HCT116 (cell line): ENCODE measurements around the gene HMX3. TPM values are rescaled to one million over a fixed set of nuclear protein-coding genes. Genes with fewer than 3 reads are reported as not detected.

Experiments used
- ATAC-seq: fragments of 200-7000 bp; cut with Tn5 transposase; 2 replicates; pipeline ENCODE4 v1.9.1; 2020; ENCODE audit warnings: mild to moderate bottlenecking, moderate library complexity
- BruUV-seq: library from RNA; stranded (reverse); fragments of 400-500 nt; replicated peaks from 2 replicates; lab custom pipeline; 2021; lab: Mats Ljungman, UMichigan
- CTCF ChIA-PET: fragments of 300-600 bp; sonication (Branson Sonifier 250); formaldehyde crosslinking; loops from one replicate; lab custom pipeline; 2021; ENCODE audit warnings: antibody characterized with exemption; lab: Charles Lee
- POLR2A ChIA-PET: fragments of 300-600, 350-600 bp; sonication (Branson Sonifier 250); formaldehyde crosslinking; loops from one replicate; lab custom pipeline; 2021; ENCODE audit warnings: antibody characterized with exemption; lab: Charles Lee
- RAD21 ChIA-PET, 2 experiments: fragments of 300-600 bp; sonication (Branson Sonifier 250); formaldehyde crosslinking; loops; one replicate each; lab custom pipeline; 2023; ENCODE audit warnings: low total read pairs in 2 of 2; ENCODE audit not compliant: uncharacterized antibody in 2 of 2, unreplicated experiment in 2 of 2, low non-redundant PET in 1 of 2; lab: Charles Lee
- DNase-seq: peaks from one replicate; pipeline ENCODE4 v3.0.0-alpha.2; 2010; ENCODE audit warnings: low read depth, low spot score
- H2AFZ ChIP-seq: fragments of 200-600 bp; shearing (Covaris generic), sonication (generic); 2 replicates; pipeline ENCODE4 v1.6.1; 2017; ENCODE audit warnings: low read depth, mixed run types, mixed read lengths, antibody characterized with exemption, low read length; ENCODE audit not compliant: poor library complexity, severe bottlenecking
- H3K27ac ChIP-seq: 2 replicates; pipeline ENCODE4 v1.5.1; 2012; ENCODE audit warnings: low read depth, low read length
- H3K27me3 ChIP-seq: fragments of 200-600 bp; sonication (generic); 2 replicates; pipeline ENCODE4 v1.6.1; 2016; ENCODE audit warnings: mixed run types, low read length, mixed read lengths; ENCODE audit not compliant: insufficient read depth
- H3K36me3 ChIP-seq, 2 experiments: fragments of 200-500 bp in 1 of 2; fragments of 200-600 bp in 1 of 2; sonication (Bioruptor generic) in 1 of 2; sonication (generic) in 1 of 2; 2 replicates each; pipeline versions ENCODE4 v1.5.1 to v1.6.1; 2014 to 2016; ENCODE audit warnings: low read length in 2 of 2, inconsistent platforms in 1 of 2, mixed read lengths in 1 of 2, mixed run types in 1 of 2; ENCODE audit not compliant: insufficient read depth in 2 of 2, control insufficient read depth in 1 of 2
- H3K4me1 ChIP-seq, 2 experiments: fragments of 200-600 bp in 1 of 2; sonication (generic) in 1 of 2; 2 replicates each; pipeline versions ENCODE4 v1.5.1 to v1.6.1; 2012 to 2017; ENCODE audit warnings: low read length in 2 of 2, inconsistent platforms in 1 of 2, mild to moderate bottlenecking in 1 of 2, mixed read lengths in 1 of 2, mixed run types in 1 of 2, moderate library complexity in 1 of 2; ENCODE audit not compliant: insufficient read depth in 2 of 2, control insufficient read depth in 1 of 2
- H3K4me2 ChIP-seq: fragments of 200-600 bp; sonication (generic); 2 replicates; pipeline ENCODE4 v1.6.1; 2017; ENCODE audit warnings: mixed run types, low read length, mixed read lengths
- H3K4me3 ChIP-seq, 2 experiments: fragments of 200-600 bp in 1 of 2; sonication (generic) in 1 of 2; replicated peaks in 1 of 2; 2 replicates each; pipeline ENCODE4 v1.5.1; 2011 to 2016; ENCODE audit warnings: low read length in 2 of 2, control low read depth in 1 of 2, low read depth in 1 of 2, mild to moderate bottlenecking in 1 of 2, mixed read lengths in 1 of 2, mixed run types in 1 of 2
- H3K79me2 ChIP-seq: fragments of 200-600 bp; sonication (generic); 2 replicates; pipeline ENCODE4 v1.6.1; 2017; ENCODE audit warnings: mild to moderate bottlenecking, mixed run types, low read length, moderate library complexity, mixed read lengths; ENCODE audit not compliant: insufficient read depth
- H3K9ac ChIP-seq: fragments of 200-600 bp; sonication (generic); 2 replicates; pipeline ENCODE4 v1.6.1; 2016; ENCODE audit warnings: low read length, mixed read lengths
- H3K9me2 ChIP-seq: fragments of 200-600 bp; sonication (generic), shearing (Covaris generic); 2 replicates; pipeline ENCODE4 v1.6.1; 2017; ENCODE audit warnings: mixed run types, mild to moderate bottlenecking, moderate library complexity; ENCODE audit not compliant: insufficient read depth
- H3K9me3 ChIP-seq, 2 experiments: fragments of 200-500 bp in 1 of 2; fragments of 200-600 bp in 1 of 2; sonication (Bioruptor generic) in 1 of 2; sonication (generic) in 1 of 2; 2 replicates each; pipeline ENCODE4 v1.6.1; 2014 to 2017; ENCODE audit warnings: low read length in 2 of 2, mixed read lengths in 2 of 2, inconsistent platforms in 1 of 2, low read depth in 1 of 2, mild to moderate bottlenecking in 1 of 2, mixed run types in 1 of 2, moderate library complexity in 1 of 2; ENCODE audit not compliant: control insufficient read depth in 1 of 2, insufficient read depth in 1 of 2
- H4K20me1 ChIP-seq: fragments of 200-600 bp; sonication (generic), shearing (Covaris generic); 2 replicates; pipeline ENCODE4 v1.6.1; 2017; ENCODE audit warnings: mixed run types, mild to moderate bottlenecking, moderate library complexity; ENCODE audit not compliant: insufficient read depth
- ELF1 ChIP-seq: IDR thresholded peaks from 2 replicates; pipeline ENCODE4 v1.6.1; 2012; ENCODE audit warnings: low read depth, borderline replicate concordance
- EZH2 ChIP-seq: fragments of 200-600 bp; sonication (generic); IDR thresholded peaks from 2 replicates; pipeline ENCODE4 v1.6.1; 2017; ENCODE audit warnings: antibody characterized with exemption, mixed run types
- POLR2A ChIP-seq: IDR thresholded peaks from 2 replicates; pipeline ENCODE4 v1.7.0; 2011; ENCODE audit warnings: borderline replicate concordance; ENCODE audit not compliant: insufficient read depth, insufficient read length; ENCODE audit errors: extremely low read depth
- POLR2AphosphoS5 ChIP-seq: IDR thresholded peaks from 2 replicates; pipeline ENCODE4 v1.6.1; 2011; ENCODE audit warnings: mild to moderate bottlenecking, low read depth, low read length, moderate library complexity
- REST ChIP-seq: IDR thresholded peaks from 2 replicates; pipeline ENCODE4 v1.6.1; 2012; ENCODE audit warnings: low read depth
- SIN3A ChIP-seq: IDR thresholded peaks from 2 replicates; pipeline ENCODE4 v1.6.1; 2012; ENCODE audit warnings: low read depth
- ZFX ChIP-seq: fragments of 450-650 bp; IDR thresholded peaks from 2 replicates; pipeline ENCODE4 v1.6.1; 2017
- intact Hi-C: fragments of 100-400 bp; cut with micrococcal nuclease; formaldehyde crosslinking; loops from 2 replicates; pipeline ENCODE4 v1.10.0; 2022
- total RNA-seq: library from RNA; stranded (reverse); gene quantifications from one replicate; pipeline ENCODE4 v1.2.1, GENCODE V29; 2021; ENCODE audit not compliant: unreplicated experiment
- TF ChIP-seq, protein P1 (sequence below): IDR thresholded peaks from 2 replicates; pipeline ENCODE4 v1.6.1; 2011; ENCODE audit warnings: mild to moderate bottlenecking, low read length, moderate library complexity; ENCODE audit not compliant: insufficient replicate concordance; ENCODE audit errors: extremely low read depth

HMX3 gene
- total RNA-seq, 1 experiment from 2014 or later = not detected

- DNase-seq = no peak
- no peaks in the 10 kb centered on the region for H3K79me2 ChIP-seq
- no peaks in the 10 kb centered on the region for H4K20me1 ChIP-seq
- no peak overlapping the region for H3K4me2 ChIP-seq
- BruUV-seq = no TSS peak
- peaks cover 30% of the 10 kb centered on the region; the same call in 1 of the 2 replicates for H3K27me3 ChIP-seq
- ChIA-PET RAD21 (no interaction called here), CTCF (no interaction called here), POLR2A (no interaction called here)
- H3K36me3 ChIP-seq = no peaks in the 10 kb centered on the region
- H3K4me1 ChIP-seq = no peaks in the 10 kb centered on the region
- no peaks in the 10 kb centered on the region for H3K9me2 ChIP-seq
- ATAC-seq = no peak
- TF ChIP-seq POLR2A (no peak), ELF1 (no peak), EZH2 (no peak), ZFX (no peak), POLR2AphosphoS5 (no peak), SIN3A (no peak), REST (no peak)
- TF ChIP-seq, protein P1, sequence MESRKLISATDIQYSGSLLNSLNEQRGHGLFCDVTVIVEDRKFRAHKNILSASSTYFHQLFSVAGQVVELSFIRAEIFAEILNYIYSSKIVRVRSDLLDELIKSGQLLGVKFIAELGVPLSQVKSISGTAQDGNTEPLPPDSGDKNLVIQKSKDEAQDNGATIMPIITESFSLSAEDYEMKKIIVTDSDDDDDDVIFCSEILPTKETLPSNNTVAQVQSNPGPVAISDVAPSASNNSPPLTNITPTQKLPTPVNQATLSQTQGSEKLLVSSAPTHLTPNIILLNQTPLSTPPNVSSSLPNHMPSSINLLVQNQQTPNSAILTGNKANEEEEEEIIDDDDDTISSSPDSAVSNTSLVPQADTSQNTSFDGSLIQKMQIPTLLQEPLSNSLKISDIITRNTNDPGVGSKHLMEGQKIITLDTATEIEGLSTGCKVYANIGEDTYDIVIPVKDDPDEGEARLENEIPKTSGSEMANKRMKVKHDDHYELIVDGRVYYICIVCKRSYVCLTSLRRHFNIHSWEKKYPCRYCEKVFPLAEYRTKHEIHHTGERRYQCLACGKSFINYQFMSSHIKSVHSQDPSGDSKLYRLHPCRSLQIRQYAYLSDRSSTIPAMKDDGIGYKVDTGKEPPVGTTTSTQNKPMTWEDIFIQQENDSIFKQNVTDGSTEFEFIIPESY = no peak
- no peak overlapping the region for H2AFZ ChIP-seq
- no peak overlapping the region for H3K9ac ChIP-seq
- H3K9me3 ChIP-seq = no peaks in the 10 kb centered on the region
- H3K4me3 ChIP-seq = no peak overlapping the region
- no peak overlapping the region for H3K27ac ChIP-seq
- intact Hi-C loops = no loop called here
These were observed 48.0 kb upstream of the HMX3 start for GRCh38 chr10:123087786-123088185.
